GM13976 (cell line): ENCODE measurements around the gene FAM25G.
A peak's percentile ranks its signal among the peaks of the same experiment; 100 is the strongest.
"Not testable (repeated sequence)": the region's sequence is repeated elsewhere in the genome, so short reads cannot be mapped to it uniquely, and the experiment has no call there.

Experiments
- DNase-seq: peaks from one replicate; pipeline ENCODE4 v3.0.0; 2012; ENCODE audit warnings: low spot score
- in situ Hi-C: fragments of 300-500 bp; cut with MboI; formaldehyde crosslinking; loops from one replicate; pipeline ENCODE4 v1.12.0; 2022; ENCODE audit warnings: low sequenced_read_pairs, mixed read lengths, inconsistent platforms; ENCODE audit not compliant: unreplicated experiment
- TF ChIP-seq, protein P1 (sequence below): IDR thresholded peaks from 2 replicates; pipeline ENCODE4 v1.5.1; 2012; ENCODE audit warnings: borderline replicate concordance, mild to moderate bottlenecking; ENCODE audit not compliant: insufficient read depth; ENCODE audit errors: extremely low read depth, missing control alignments, control extremely low read depth

The FAM25G gene

DNA sequence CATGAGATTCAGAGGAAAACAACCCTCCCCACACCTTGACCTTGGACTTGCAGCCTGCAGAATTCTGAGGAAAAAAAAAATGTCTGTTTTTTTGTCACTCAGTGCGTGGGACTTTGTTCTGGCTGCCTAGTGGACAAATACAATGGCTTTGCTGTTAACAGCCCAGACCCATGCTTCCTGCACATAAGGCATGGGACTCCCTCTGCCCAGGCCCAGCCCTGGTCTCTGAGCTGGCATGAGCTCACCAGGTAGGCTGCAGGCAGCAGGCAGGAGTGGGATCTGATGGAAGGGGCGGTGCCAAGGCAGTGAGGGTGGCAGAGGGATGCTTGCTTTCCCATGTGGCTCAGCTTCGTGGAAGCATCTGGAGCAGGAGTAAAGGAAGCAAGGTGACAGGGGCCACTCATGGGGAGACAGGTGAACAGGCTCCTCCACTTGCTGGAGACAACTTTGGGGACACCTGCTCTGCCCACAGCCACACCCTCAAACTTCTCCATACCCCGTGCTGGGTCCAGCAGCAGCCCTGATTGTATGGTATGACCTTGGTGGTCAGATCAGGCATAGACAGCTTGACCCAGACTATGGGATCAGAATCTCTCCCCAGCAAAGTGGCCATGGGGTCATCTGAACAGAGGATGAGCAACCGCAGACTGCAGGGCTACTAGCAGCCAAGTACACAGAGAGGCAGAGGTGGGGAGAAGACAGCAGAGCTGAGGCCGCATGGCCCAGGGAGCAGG is 34.5 kb downstream of the FAM25G start:
- TF ChIP-seq, protein P1, sequence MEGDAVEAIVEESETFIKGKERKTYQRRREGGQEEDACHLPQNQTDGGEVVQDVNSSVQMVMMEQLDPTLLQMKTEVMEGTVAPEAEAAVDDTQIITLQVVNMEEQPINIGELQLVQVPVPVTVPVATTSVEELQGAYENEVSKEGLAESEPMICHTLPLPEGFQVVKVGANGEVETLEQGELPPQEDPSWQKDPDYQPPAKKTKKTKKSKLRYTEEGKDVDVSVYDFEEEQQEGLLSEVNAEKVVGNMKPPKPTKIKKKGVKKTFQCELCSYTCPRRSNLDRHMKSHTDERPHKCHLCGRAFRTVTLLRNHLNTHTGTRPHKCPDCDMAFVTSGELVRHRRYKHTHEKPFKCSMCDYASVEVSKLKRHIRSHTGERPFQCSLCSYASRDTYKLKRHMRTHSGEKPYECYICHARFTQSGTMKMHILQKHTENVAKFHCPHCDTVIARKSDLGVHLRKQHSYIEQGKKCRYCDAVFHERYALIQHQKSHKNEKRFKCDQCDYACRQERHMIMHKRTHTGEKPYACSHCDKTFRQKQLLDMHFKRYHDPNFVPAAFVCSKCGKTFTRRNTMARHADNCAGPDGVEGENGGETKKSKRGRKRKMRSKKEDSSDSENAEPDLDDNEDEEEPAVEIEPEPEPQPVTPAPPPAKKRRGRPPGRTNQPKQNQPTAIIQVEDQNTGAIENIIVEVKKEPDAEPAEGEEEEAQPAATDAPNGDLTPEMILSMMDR: no peak
- in situ Hi-C loops: no loop called here
- peak; percentile 3 for DNase-seq

DNA sequence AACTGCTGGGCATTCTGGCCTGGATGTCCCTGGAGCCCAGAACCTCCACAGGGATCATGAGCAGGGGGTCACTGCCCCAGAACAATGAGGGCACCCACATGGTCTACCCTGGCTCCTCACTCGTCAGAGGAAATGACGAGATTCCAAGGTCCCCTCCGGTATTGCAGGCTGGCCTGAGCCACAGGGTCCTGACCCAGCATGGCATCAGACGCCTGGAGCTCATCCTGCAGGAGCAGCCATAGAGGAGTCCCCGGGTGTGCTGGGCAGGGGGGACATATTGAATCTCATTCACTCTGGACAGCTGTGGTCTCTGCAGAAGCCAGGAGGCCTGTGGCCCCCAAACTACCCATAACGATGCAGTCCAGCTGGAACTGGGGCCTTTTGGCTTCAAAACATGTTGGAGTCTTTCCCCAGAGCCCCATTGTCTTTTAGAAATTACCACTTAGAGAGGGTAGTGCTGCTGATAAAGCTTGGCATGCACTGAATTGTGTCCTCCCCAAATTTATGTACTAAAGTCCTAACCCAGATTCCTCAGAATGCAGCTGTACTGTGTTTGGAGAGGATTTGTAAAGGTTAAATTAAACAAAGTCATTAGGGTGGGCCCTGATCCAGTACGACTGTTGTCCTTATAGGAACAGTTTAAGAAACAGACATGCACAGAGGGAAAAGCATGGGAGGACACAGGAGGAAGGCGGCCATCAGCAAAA is 35.3 kb downstream of the FAM25G start:
- TF ChIP-seq, protein P1: no peak
- in situ Hi-C loops: no loop called here
- DNase-seq: peak; percentile 3

DNA sequence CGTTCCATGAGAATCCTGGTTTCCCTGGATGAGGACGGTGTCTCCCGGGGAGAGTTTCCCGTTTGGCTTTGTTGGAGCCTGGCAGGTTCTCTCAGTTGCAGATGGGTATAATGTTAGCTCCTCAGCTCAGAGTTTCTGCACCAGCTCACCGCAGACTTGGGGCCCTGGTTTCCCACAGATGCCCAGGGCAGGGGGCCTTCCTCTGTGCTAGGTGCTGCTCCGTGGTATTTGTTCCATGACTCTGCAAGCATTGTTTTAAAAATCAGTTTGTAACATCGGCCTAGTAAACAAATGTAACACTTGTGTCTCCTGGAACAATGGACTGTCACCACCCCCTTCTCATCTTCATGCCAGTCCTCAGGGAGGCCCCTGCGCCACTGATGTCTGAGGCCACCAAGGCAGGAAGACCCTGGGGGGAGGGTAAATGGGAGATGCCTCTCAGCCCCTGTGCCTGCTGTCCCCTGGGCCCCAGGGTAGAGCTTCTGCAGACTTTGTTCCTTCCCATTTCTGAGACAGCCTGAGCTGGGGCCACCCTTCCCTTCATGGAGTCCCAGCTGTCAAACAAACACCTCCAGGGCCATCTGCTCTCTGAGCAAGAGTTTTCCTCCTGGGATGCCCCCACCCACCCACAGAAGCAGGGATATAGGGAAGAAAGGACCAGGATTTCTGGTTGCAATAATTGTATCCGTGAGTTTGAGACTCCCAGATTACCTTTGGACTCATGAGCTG is 36.0 kb downstream of the FAM25G start:
- in situ Hi-C loops: not testable (repeated sequence)
- DNase-seq: peak; percentile 3

DNA sequence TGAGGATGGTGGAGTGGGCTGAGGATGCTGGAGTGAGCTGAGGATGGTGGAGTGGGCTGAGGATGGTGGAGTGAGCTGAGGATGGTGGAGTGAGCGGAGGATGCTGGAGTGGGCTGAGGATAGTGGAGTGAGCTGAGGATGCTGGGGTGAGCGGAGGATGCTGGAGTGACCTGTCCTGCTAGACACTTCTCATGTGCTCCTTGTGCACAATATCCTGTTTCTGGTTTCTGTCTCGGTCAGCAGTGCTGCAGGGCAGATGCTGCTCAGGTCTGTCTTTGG is 36.8 kb downstream of the FAM25G start:
- in situ Hi-C loops: no loop called here
- DNase-seq: peak; percentile 20
- TF ChIP-seq, protein P1: no peak

DNA sequence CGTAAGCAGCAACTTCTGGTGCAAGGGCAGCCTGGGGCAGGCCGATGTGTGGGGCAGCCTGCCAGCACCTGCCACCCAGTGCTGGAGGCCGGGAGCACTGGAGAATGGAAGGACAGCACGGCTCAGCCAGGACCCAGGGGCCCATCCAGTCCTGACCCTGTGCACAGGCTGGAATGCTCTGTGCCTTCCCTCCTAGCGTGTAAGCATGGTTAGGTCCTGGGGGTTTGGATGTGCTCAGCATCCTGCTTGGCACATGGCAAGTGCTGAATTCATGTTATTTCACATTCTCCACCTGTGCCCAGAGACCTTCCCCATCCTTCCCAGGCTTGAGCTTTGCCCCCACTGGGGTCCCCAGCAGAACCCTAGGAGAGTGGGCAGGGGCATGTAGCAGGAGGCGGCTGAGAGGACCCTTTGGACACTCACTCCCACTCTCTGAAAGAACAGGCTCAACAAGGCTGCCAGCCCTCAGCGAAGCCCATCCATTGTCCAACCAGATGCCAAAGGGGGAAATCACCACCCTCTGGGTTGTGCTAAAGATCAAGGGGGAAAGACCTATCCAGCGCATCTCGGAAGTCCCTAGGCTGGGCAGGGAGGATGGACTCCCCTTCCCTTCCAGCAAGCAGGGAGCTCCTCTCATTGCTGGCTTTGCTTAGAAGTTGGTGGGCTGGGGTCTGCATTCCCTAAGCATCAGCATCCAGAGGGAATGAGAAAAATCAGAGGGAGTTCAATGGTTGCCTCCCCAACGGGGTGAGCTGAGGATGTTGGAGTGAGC is 37.3 kb downstream of the FAM25G start:
- peak; percentile 24 for DNase-seq
- TF ChIP-seq, protein P1: no peak
- in situ Hi-C loops: no loop called here

DNA sequence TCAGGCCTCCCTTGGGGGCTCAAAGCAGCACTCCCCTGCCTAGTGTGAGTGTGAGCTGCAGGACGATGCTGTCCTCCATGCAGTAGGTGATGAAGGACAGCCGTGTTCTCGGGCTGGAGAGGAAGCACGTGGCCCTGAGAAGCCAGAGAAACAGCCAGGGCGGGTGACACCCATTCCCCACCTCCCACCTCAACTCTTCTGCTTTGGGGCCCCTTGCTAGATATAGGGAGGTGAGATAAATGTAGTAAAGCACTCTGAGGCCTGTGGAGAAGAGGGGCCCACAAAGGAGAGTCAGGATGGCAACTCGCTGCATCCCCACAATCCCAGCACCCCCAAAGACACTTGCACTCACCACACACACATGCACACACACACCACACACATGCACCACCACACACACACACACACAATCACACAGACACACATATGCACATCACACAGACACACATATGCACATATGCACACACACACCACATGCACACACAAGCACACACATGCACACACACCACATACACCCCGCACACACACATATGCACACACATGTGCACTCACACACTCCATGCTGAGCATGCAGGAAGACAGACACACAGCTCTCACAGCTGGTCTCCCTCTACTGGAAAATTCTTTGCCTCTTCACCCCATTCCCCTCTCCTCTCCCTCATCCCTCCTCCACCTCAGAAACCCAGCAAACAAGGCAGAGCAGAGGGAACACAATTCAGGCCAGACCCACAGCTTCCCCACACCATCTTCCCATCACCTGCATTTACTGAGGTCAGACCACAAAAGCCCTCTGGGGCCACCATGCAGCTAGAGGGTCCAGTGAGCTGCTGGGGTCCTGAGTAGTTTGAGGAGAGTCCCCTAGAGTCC is 38.1 kb downstream of the FAM25G start:
- DNase-seq: peak; percentile 23
- TF ChIP-seq, protein P1: no peak
- in situ Hi-C loops: no loop called here
